ENCODE measurements around the gene MORN3. TPM values are rescaled to one million over a fixed set of nuclear protein-coding genes. Genes with fewer than 3 reads are reported as not detected.

MORN3 gene
- total RNA-seq, 1 experiment from 2014 or later = 0.72 TPM

Other genes with a start within 250 kb of the MORN3 start
- gene KDM2B, start 88.6 kb downstream of the MORN3 start, total RNA-seq (2021; ENCODE audit: unreplicated experiment) = 27.5 TPM
- gene ORAI1, start 43.1 kb downstream of the MORN3 start, total RNA-seq (2021; ENCODE audit: unreplicated experiment) = 36.7 TPM
- gene TMEM120B, start 43.1 kb upstream of the MORN3 start, total RNA-seq (2021; ENCODE audit: unreplicated experiment) = 22.3 TPM
- gene RHOF, start 124.0 kb upstream of the MORN3 start, total RNA-seq (2021; ENCODE audit: unreplicated experiment) = 71.8 TPM
- gene SETD1B, start 134.4 kb upstream of the MORN3 start, total RNA-seq (2021; ENCODE audit: unreplicated experiment) = 31.2 TPM
- 0.51 TPM for gene HPD, start 189.2 kb upstream of the MORN3 start, total RNA-seq (2021; ENCODE audit: unreplicated experiment)
- gene PSMD9, start 219.1 kb upstream of the MORN3 start, total RNA-seq (2021; ENCODE audit: unreplicated experiment) = 62.7 TPM
- gene CFAP251, start 248.9 kb upstream of the MORN3 start, total RNA-seq (2021; ENCODE audit: unreplicated experiment) = 4.2 TPM

All from Panc1 (cell line).